NCI-H460 (cell line): Measurements from ENCODE around the gene ADAD2. TPM values are rescaled to one million over a fixed set of nuclear protein-coding genes. Genes with fewer than 3 reads are reported as not detected.

Experiments
- DNase-seq: peaks from one replicate; pipeline ENCODE4 v3.0.0-alpha.2; 2016; ENCODE audit warnings: low read depth; ENCODE audit errors: extremely low read depth
- total RNA-seq: library from RNA; depleted of rRNA; stranded (reverse); fragments of >200 nt; shearing (Covaris generic); gene quantifications from 2 replicates; pipeline ENCODE4 v1.2.3, GENCODE V29; 2014; rRNA removed

The ADAD2 gene
- total RNA-seq, 1 experiment from 2014 or later, result not detected

DNA sequence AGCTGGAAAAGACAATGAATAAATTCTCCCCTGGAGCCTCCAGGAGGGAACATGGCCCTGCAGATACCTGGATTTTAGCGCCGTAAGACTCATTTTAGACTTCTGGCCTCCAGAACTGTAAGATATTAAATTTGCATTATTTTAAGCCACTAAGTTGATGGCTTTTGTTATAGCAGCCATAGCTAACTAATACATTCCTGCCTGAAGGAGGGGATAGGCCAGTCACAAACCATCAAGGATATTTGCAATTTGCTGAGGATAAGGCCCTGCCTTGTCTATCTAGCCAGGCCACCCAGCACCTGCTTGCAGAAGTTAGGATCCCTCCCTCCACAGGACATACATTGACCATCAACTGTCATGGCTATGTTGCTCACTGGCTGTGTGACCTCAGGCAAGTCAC lies 53.8 kb downstream of the ADAD2 start:
- no peak for DNase-seq

DNA sequence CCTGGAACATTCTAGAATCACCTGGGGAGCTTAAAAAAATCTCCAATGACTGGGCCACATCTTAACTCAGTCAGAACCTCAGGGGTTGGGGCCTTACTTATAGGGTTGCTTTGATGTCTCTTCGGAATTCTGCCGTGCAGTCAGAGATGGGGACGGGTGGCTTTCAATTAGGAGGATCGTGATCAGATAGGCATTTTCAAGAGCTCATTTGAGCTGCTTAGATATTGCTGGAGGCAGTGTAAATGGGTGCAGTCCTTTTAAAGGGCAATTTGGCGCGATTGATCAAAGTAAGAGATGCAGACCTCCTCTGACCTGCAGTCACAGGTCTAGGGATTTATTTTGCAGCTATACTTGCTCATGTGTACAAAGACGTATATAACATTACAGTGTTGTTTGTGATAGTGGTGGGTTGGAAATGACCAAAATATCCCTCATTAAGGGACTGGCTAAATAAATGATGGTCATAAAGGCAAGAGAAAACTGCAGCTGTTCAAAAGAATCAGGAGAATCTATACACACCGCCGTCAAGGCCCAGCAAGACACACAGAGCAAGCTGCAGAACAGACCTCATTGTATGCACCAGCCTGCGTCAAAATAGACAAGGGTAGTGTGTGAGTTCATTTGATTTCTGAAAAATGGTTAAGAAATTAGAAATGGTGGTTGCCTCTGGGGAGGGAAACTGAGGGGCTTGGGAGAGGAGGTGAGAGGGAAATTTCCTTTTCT lies 55.2 kb downstream of the ADAD2 start:
- no peak for DNase-seq

GRCh38 chr16:84246679-84247077 lies 55.7 kb downstream of the ADAD2 start:
- no peak for DNase-seq

Other genes with a start within 250 kb of the ADAD2 start
- 53.5 and 57.5 TPM in 2 replicates for gene OSGIN1, start 237.9 kb upstream of the ADAD2 start, total RNA-seq
- gene NECAB2, start 222.9 kb upstream of the ADAD2 start, total RNA-seq, result 1.1 and 1.8 TPM in 2 replicates
- gene SLC38A8, start 148.4 kb upstream of the ADAD2 start, total RNA-seq, result not detected in 2 replicates
- gene MBTPS1, start 74.2 kb upstream of the ADAD2 start, total RNA-seq, result 43.9 and 55.0 TPM in 2 replicates
- gene HSDL1, start 46.0 kb upstream of the ADAD2 start, total RNA-seq, result 16.9 and 20.2 TPM in 2 replicates
- not detected in 2 replicates for gene DNAAF1, start 45.8 kb upstream of the ADAD2 start, total RNA-seq
- gene TAF1C, start 4.1 kb upstream of the ADAD2 start, total RNA-seq, result 10.4 and 15.5 TPM in 2 replicates
- gene KCNG4, start 48.9 kb downstream of the ADAD2 start, total RNA-seq, result 0.02 TPM in 1 of 2 replicates, not detected in the other
- gene WFDC1, start 103.7 kb downstream of the ADAD2 start, total RNA-seq, result not detected in 2 replicates
- gene ATP2C2, start 177.4 kb downstream of the ADAD2 start, total RNA-seq, result not detected in 2 replicates